PC-9 (cell line): ENCODE data around the gene PCBP2. TPM values are rescaled to one million over a fixed set of nuclear protein-coding genes. Genes with fewer than 3 reads are reported as not detected.
"Not testable (repeated sequence)": the region's sequence is repeated elsewhere in the genome, so short reads cannot be mapped to it uniquely, and the experiment has no call there.

ENCODE experiments used
- BruUV-seq: library from RNA; stranded (reverse); fragments of 400-500 nt; replicated peaks from 2 replicates; lab custom pipeline; 2021; lab: Mats Ljungman, UMichigan
- CTCF ChIA-PET: fragments of 300-600 bp; sonication (Branson Sonifier 250); formaldehyde crosslinking; loops from one replicate; lab custom pipeline; 2022; ENCODE audit warnings: antibody characterized with exemption; lab: Charles Lee
- POLR2A ChIA-PET: fragments of 300-600 bp; sonication (Branson Sonifier 250); formaldehyde crosslinking; loops from one replicate; lab custom pipeline; 2022; ENCODE audit warnings: antibody characterized with exemption; ENCODE audit not compliant: unreplicated experiment; lab: Charles Lee
- DNase-seq, 2 experiments: peaks; one replicate each; pipeline versions ENCODE4 v3.0.0 to v3.0.0-alpha.2; 2015 to 2022; ENCODE audit warnings: mixed read lengths in 1 of 2
- H2AFZ ChIP-seq: fragments of 200-600 bp; sonication (generic); 2 replicates; pipeline ENCODE4 v1.8.1; 2017; ENCODE audit warnings: antibody characterized with exemption
- H3F3A ChIP-seq: fragments of 200-600 bp; sonication (generic); 2 replicates; pipeline ENCODE4 v1.8.1; 2017; ENCODE audit warnings: antibody characterized with exemption, mild to moderate bottlenecking, low read depth; ENCODE audit not compliant: insufficient read depth
- H3K27ac ChIP-seq: fragments of 200-600 bp; sonication (generic); 2 replicates; pipeline ENCODE4 v1.6.1; 2016; ENCODE audit warnings: mixed run types
- H3K27me3 ChIP-seq: fragments of 200-600 bp; sonication (generic); 2 replicates; pipeline ENCODE4 v1.6.1; 2016; ENCODE audit warnings: low read depth, mixed run types; ENCODE audit not compliant: insufficient read depth
- H3K36me3 ChIP-seq: fragments of 200-600 bp; sonication (generic); 2 replicates; pipeline ENCODE4 v1.6.1; 2016; ENCODE audit warnings: low read depth, mixed run types
- H3K4me1 ChIP-seq: fragments of 200-600 bp; sonication (generic); replicated peaks from 2 replicates; pipeline ENCODE4 v1.6.1; 2016; ENCODE audit warnings: mixed run types; ENCODE audit not compliant: insufficient read depth
- H3K4me2 ChIP-seq: fragments of 200-600 bp; sonication (generic); 2 replicates; pipeline ENCODE4 v1.6.1; 2017; ENCODE audit warnings: mixed run types
- H3K4me3 ChIP-seq: fragments of 200-600 bp; sonication (generic); 2 replicates; pipeline ENCODE4 v1.6.1; 2016; ENCODE audit warnings: mixed run types
- H3K79me2 ChIP-seq: fragments of 200-600 bp; sonication (generic); 2 replicates; pipeline ENCODE4 v1.6.1; 2017; ENCODE audit warnings: low read depth, mixed run types
- H3K9me2 ChIP-seq: fragments of 200-600 bp; sonication (generic); 2 replicates; pipeline ENCODE4 v1.8.1; 2017; ENCODE audit warnings: mild to moderate bottlenecking; ENCODE audit not compliant: insufficient read depth
- H3K9me3 ChIP-seq: fragments of 200-600 bp; sonication (generic); 2 replicates; pipeline ENCODE4 v1.8.1; 2016; ENCODE audit warnings: low read depth; ENCODE audit not compliant: insufficient read depth
- H4K20me1 ChIP-seq: fragments of 200-600 bp; sonication (generic); 2 replicates; pipeline ENCODE4 v1.8.1; 2017; ENCODE audit not compliant: insufficient read depth
- CTCF ChIP-seq: fragments of 200-600 bp; sonication (generic); conservative IDR thresholded peaks from 2 replicates; pipeline ENCODE4 v1.6.1; 2017; ENCODE audit warnings: mixed run types, antibody characterized with exemption, mild to moderate bottlenecking, moderate library complexity
- EZH2 ChIP-seq: fragments of 200-600 bp; sonication (generic); IDR thresholded peaks from 2 replicates; pipeline ENCODE4 v1.8.0; 2017; ENCODE audit warnings: antibody characterized with exemption, low read depth
- intact Hi-C: fragments of 100-400 bp; cut with micrococcal nuclease; formaldehyde crosslinking; loops from one replicate; pipeline ENCODE4 v1.10.0; 2022; ENCODE audit not compliant: unreplicated experiment
- total RNA-seq: library from RNA; stranded (reverse); gene quantifications from 2 replicates; pipeline ENCODE4 v1.2.3, GENCODE V29; 2021

Gene PCBP2
- total RNA-seq, 1 experiment from 2014 or later: 833 TPM

GRCh38 chr12:53443955-53444354 lies 7.9 kb upstream of the PCBP2 start:
- no peak for DNase-seq
- H2AFZ ChIP-seq: no peak overlapping the region
- H3K4me1 ChIP-seq: peaks cover 13% of the 10 kb centered on the region
- H3K27me3 ChIP-seq: no peaks in the 10 kb centered on the region
- H3K36me3 ChIP-seq: peaks cover 19% of the 10 kb centered on the region
- H3K79me2 ChIP-seq: peaks cover 35% of the 10 kb centered on the region
- ChIA-PET CTCF (interaction anchor here (0.7 kb wide), 1 partner anchor 16 kb away, joined by 10 read pairs; no protein-coding TSS in a partner anchor), POLR2A (interaction anchor here (0.6 kb wide), 1 partner anchor 76 kb away, joined by 10 read pairs; no protein-coding TSS in a partner anchor)
- TF ChIP-seq EZH2 (no peak), CTCF (no peak)
- peak overlapping the region; percentile 25 for H3K4me2 ChIP-seq
- H4K20me1 ChIP-seq: peaks cover 3% of the 10 kb centered on the region; the same call in 1 of the 2 replicates
- intact Hi-C loops: no loop called here
- no peaks in the 10 kb centered on the region for H3K9me2 ChIP-seq
- H3K27ac ChIP-seq: no peak overlapping the region
- no peak overlapping the region for H3K4me3 ChIP-seq
- BruUV-seq: no TSS peak
- peaks cover 46% of the 10 kb centered on the region for H3F3A ChIP-seq
- no peaks in the 10 kb centered on the region for H3K9me3 ChIP-seq

- H4K20me1 ChIP-seq, H2AFZ ChIP-seq, DNase-seq, H3K4me3 ChIP-seq, H3K9me2 ChIP-seq, H3K4me2 ChIP-seq, intact Hi-C loops, H3K27ac ChIP-seq, BruUV-seq, H3K9me3 ChIP-seq, H3K27me3 ChIP-seq: not testable (repeated sequence)
- peaks cover 19% of the 10 kb centered on the region for H3K36me3 ChIP-seq
- CTCF ChIA-PET: interaction anchor here (0.5 to 0.7 kb wide), 2 partner anchors 17 to 27 kb away, joined by 4 to 10 read pairs; no protein-coding TSS in a partner anchor
- H3K79me2 ChIP-seq: peaks cover 35% of the 10 kb centered on the region
- H3K4me1 ChIP-seq: peaks cover 13% of the 10 kb centered on the region
- POLR2A ChIA-PET: interaction anchor here (0.6 kb wide), 1 partner anchor 76 kb away, joined by 10 read pairs; no protein-coding TSS in a partner anchor
- peaks cover 52% of the 10 kb centered on the region for H3F3A ChIP-seq
Observed at GRCh38 chr12:53444593-53445325, 7.1 kb upstream of the PCBP2 start.

GRCh38 chr12:53450936-53451335 lies 966 bp upstream of the PCBP2 start:
- Histone ChIP-seq H3K27me3 (no peaks in the 10 kb centered on the region), H3F3A (peaks cover 63% of the 10 kb centered on the region; the same call in 1 of the 2 replicates), H3K36me3 (peaks cover 25% of the 10 kb centered on the region), H3K9me3 (no peaks in the 10 kb centered on the region), H4K20me1 (peaks cover 35% of the 10 kb centered on the region), H3K79me2 (peaks cover 38% of the 10 kb centered on the region), H3K4me1 (peaks cover 16% of the 10 kb centered on the region), H2AFZ (no peak overlapping the region), H3K4me3 (no peak overlapping the region), H3K4me2 (no peak overlapping the region), H3K27ac (no peak overlapping the region), H3K9me2 (no peaks in the 10 kb centered on the region)
- BruUV-seq: no TSS peak
- POLR2A ChIA-PET: no interaction called here
- TF ChIP-seq EZH2 (no peak), CTCF (no peak)
- CTCF ChIA-PET: interaction anchor here (0.6 to 1.0 kb wide), 5 partner anchors 9 to 1428 kb away, joined by 3 to 4 read pairs (median 3); partner anchors contain the start of genes PRR13 and TARBP2
- intact Hi-C loops: loop anchor here (5.0 kb wide), 1 partner anchor 51 kb away; the partner anchor contains the start of gene TARBP2
- no peak for DNase-seq
